ENCODE results near the gene KCNIP4. TPM values are rescaled to one million over a fixed set of nuclear protein-coding genes. Genes with fewer than 3 reads are reported as not detected.

KCNIP4 gene
- total and polyA plus RNA-seq, 2 donors (not counting 1 experiment from before 2014, with no cell fraction given) = not detected

GRCh38 chr4:21012851-21013331 lies 935.7 kb downstream of the KCNIP4 start:
- Histone ChIP-seq H3K4me1 (ENCODE audit: control insufficient read depth in 2 of 2, insufficient read depth in 2 of 2, low read length in 2 of 2) (no peaks in the 10 kb centered on the region), H4K20me1 (ENCODE audit: control insufficient read depth, insufficient read depth, low read length, poor library complexity, severe bottlenecking) (no peaks in the 10 kb centered on the region), H2AFZ (ENCODE audit: insufficient read depth, low read depth, low read length, poor library complexity, severe bottlenecking) (no peak overlapping the region), H3K4me2 (replicated peaks; ENCODE audit: low read depth, low read length, poor library complexity, severe bottlenecking) (no peak overlapping the region), H3K27me3 (replicated peaks in 1 of 4; ENCODE audit: control extremely low read depth in 1 of 4, control insufficient read depth in 3 of 4, insufficient read depth in 4 of 4, low read length in 3 of 4) (no peaks in the 10 kb centered on the region), H3K4me3 (ENCODE audit: control extremely low read depth in 1 of 5, extremely low read depth in 1 of 5, insufficient read depth in 1 of 5, low read depth in 2 of 5, low read length in 4 of 5) (no peak overlapping the region), H3K9ac (ENCODE audit: low read length) (no peak overlapping the region), H3K36me3 (replicated peaks in 1 of 2; ENCODE audit: control extremely low read depth in 1 of 2, control insufficient read depth in 1 of 2, extremely low read depth in 1 of 2, insufficient read depth in 2 of 2, low read length in 1 of 2) (no peaks in the 10 kb centered on the region), H3K9me3 (ENCODE audit: control extremely low read depth in 1 of 3, control insufficient read depth in 2 of 3, insufficient read depth in 1 of 3, low read length in 2 of 3) (peaks cover 0 to 4% (median 0%) of the 10 kb centered on the region in 3 donors), H3K27ac (ENCODE audit: low read length in 2 of 2) (no peak overlapping the region), H3K79me2 (ENCODE audit: control insufficient read depth, insufficient read depth, low read length) (no peaks in the 10 kb centered on the region)
- intact Hi-C loops (cut with micrococcal nuclease) = no loop called here
- ATAC-seq (ENCODE audit: low read depth) (no peak), DNase-seq (no peak)
- Mint-ChIP-seq H3K9me3 (ENCODE audit: insufficient read depth) (peaks cover 9% of the 10 kb centered on the region), H3K27me3 (no peaks in the 10 kb centered on the region), H3K27ac (no peak overlapping the region), H3K4me3 (no peak overlapping the region), H3K4me1 (no peaks in the 10 kb centered on the region)
- no peak for TF ChIP-seq EZH2 (IDR thresholded peaks at IDR 0.05; ENCODE audit: borderline replicate concordance, insufficient read depth, low read depth, low read length, poor library complexity, severe bottlenecking)
- CTCF ChIA-PET = no interaction called here
- POLR2A ChIA-PET = no interaction called here
- 78% methylated on average over 2 of the region's 3 CpGs for WGBS (ENCODE audit: insufficient coverage)

- no peak overlapping the region for H3K9ac ChIP-seq (ENCODE audit: low read length)
- no peak overlapping the region for H3K27ac Mint-ChIP-seq
- WGBS (ENCODE audit: insufficient coverage) = no CpG with 5 or more reads among the region's 3 CpGs
- H3K4me3 Mint-ChIP-seq = no peak overlapping the region
- no peaks in the 10 kb centered on the region for H3K79me2 ChIP-seq (ENCODE audit: control insufficient read depth, insufficient read depth, low read length)
- H3K4me1 ChIP-seq (ENCODE audit: control insufficient read depth in 2 of 2, insufficient read depth in 2 of 2, low read length in 2 of 2) = no peaks in the 10 kb centered on the region
- H3K4me2 ChIP-seq (replicated peaks; ENCODE audit: low read depth, low read length, poor library complexity, severe bottlenecking) = no peak overlapping the region
- H4K20me1 ChIP-seq (ENCODE audit: control insufficient read depth, insufficient read depth, low read length, poor library complexity, severe bottlenecking) = no peaks in the 10 kb centered on the region
- H3K4me1 Mint-ChIP-seq = no peaks in the 10 kb centered on the region
- intact Hi-C loops (cut with micrococcal nuclease) = no loop called here
- H3K27ac ChIP-seq (ENCODE audit: low read length in 2 of 2) = no peak overlapping the region
- peaks cover 0 to 4% (median 0%) of the 10 kb centered on the region in 3 donors for H3K9me3 ChIP-seq (ENCODE audit: control extremely low read depth in 1 of 3, control insufficient read depth in 2 of 3, insufficient read depth in 1 of 3, low read length in 2 of 3)
- POLR2A ChIA-PET = no interaction called here
- no peak for ATAC-seq (ENCODE audit: low read depth)
- TF ChIP-seq EZH2 (IDR thresholded peaks at IDR 0.05; ENCODE audit: borderline replicate concordance, insufficient read depth, low read depth, low read length, poor library complexity, severe bottlenecking) (no peak), CTCF (IDR thresholded peaks at IDR 0.05) (no peak)
- H3K4me3 ChIP-seq (ENCODE audit: control extremely low read depth in 1 of 5, extremely low read depth in 1 of 5, insufficient read depth in 1 of 5, low read depth in 2 of 5, low read length in 4 of 5) = no peak overlapping the region
- CTCF ChIA-PET = no interaction called here
- peaks cover 10% of the 10 kb centered on the region for H3K9me3 Mint-ChIP-seq (ENCODE audit: insufficient read depth)
- DNase-seq = no peak
- H3K36me3 ChIP-seq (replicated peaks in 1 of 2; ENCODE audit: control extremely low read depth in 1 of 2, control insufficient read depth in 1 of 2, extremely low read depth in 1 of 2, insufficient read depth in 2 of 2, low read length in 1 of 2) = no peaks in the 10 kb centered on the region
- H3K27me3 ChIP-seq (replicated peaks in 1 of 4; ENCODE audit: control extremely low read depth in 1 of 4, control insufficient read depth in 3 of 4, insufficient read depth in 4 of 4, low read length in 3 of 4) = no peaks in the 10 kb centered on the region
- no peaks in the 10 kb centered on the region for H3K27me3 Mint-ChIP-seq
- no peak overlapping the region for H2AFZ ChIP-seq (ENCODE audit: insufficient read depth, low read depth, low read length, poor library complexity, severe bottlenecking)
These were observed 937.5 kb downstream of the KCNIP4 start for GRCh38 chr4:21011106-21011505.
